Stimulated activated CD8-positive, alpha-beta memory T cell treated with anti-CD3 and anti-CD28 coated beads, Interleukin-4, amount 100 ng/mL, for 24 hours (primary cell): ENCODE measurements around the gene NAV2.

Experiments used
- DNase-seq: peaks from one replicate; pipeline ENCODE4 v3.0.0-alpha.2; 2020; ENCODE audit warnings: low read depth

Gene NAV2

GRCh38 chr11:20037396-20038153, 324.9 kb downstream of the NAV2 start:
- DNase-seq = no peak

DNA sequence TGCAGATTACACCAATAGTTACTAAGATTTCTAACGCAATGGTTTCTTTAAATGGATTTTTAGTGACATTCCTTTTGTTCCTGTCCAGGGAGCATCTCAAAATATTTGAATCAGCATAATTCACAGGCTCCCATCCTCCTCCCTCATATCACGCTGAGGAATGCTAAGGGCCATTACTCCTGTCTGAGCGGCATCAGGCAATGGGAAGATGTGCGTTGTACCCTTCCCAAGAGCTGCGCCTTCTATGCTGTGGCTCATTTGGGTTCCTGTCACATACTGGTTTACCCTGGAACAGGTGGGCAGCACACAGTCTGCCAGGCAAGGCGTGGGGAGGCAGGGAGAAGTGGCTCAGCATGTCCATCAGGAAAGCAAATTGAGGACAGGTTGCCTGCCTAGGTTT, 325.8 kb downstream of the NAV2 start:
- DNase-seq = no peak

- no peak for DNase-seq
These were observed 326.3 kb downstream of the NAV2 start for GRCh38 chr11:20038972-20039371.

- DNase-seq = no peak
These were observed 328.9 kb downstream of the NAV2 start for GRCh38 chr11:20041499-20041898.

DNA sequence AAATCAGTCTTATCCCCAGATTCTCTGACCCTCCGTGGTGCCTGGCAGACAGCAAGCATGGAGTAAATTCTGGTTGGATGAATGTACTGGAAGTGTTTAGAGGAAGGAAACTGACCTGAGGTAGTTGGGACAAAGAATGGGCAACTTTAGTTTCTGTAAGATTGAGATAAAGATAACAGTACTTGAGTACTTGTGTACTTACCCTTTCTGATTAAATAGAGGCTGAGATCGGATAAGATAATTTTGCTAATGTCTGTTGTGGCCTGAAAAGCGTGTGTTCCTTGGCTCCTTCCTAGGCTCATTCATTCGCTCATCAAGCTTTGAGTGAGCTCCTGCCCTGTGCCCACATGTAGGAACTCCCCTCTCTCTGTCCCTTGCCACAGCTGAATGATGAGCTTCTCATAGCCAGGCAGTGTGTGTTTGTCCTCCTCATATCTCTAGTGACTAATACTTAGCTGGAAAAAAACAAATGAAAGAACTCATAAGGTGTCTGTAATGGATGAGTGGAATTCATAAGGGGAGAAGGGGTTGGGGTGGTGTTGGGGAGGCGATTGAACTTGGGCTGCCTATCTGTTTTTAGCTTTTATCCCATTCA, 329.5 kb downstream of the NAV2 start:
- no peak for DNase-seq

DNA sequence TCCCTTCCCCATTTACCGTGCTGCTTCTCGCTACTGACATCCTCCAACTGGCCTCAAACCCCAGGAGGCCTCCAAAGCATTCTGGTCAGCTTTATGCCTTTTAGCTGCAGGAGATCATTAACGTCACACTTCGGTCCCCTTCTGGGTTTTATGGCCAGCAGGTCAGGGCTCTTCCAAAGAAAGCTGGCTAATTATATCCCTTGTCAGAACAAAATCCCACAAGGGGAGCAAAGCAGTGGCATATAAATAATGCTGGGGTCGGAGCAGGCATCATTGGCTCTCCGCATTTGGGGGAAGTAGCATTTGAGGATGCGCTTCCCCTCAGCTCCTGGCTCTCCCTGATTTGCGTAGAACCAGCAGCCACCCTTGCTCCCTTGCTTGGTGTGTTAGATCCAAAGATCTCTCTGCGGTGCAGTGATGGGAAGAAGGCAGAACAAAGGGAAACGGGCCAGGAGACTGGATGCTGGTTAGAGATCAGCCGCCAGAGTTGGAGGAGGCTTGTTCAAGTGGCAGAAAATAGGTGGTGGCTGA, 330.2 kb downstream of the NAV2 start:
- no peak for DNase-seq

- DNase-seq = no peak
These were observed 331.4 kb downstream of the NAV2 start for GRCh38 chr11:20043992-20044391.

DNA sequence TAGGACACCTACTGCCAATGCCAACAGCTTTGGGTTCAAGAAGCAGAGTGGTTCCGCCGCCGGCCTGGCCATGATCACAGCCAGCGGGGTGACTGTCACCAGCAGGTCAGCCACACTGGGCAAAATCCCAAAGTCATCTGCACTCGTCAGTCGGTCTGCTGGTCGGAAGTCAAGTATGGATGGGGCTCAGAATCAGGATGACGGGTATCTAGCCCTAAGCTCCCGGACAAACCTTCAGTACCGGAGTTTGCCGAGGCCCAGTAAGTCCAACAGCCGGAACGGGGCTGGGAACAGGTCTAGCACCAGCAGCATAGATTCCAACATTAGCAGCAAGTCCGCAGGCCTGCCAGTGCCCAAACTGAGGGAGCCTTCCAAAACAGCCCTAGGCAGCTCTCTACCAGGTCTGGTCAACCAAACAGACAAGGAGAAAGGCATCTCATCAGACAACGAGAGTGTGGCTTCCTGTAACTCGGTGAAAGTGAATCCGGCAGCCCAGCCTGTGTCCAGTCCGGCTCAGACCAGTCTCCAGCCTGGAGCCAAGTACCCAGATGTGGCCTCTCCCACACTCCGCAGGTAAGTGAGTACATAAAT, 332.6 kb downstream of the NAV2 start:
- no peak for DNase-seq

DNA sequence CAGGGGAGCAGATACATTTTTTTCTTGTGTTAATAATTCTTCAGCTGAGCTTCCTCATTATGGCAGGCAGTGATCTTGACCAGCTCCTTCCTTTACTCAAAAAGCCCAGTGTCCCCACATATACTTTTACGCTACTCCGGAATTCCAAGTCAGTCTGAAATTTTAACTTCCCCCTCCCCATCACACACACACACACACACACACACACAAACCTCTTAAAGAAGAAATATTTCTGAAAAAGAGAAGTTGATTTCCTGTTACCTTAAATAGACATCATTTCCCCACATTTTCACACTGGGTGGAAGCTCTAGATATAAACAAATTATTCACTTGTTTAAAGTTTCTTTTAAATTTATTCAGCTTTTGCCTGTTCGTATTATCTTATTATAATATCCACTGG, 333.8 kb downstream of the NAV2 start:
- no peak for DNase-seq

- no peak for DNase-seq
These were observed 334.6 kb downstream of the NAV2 start for GRCh38 chr11:20047006-20047768.

DNA sequence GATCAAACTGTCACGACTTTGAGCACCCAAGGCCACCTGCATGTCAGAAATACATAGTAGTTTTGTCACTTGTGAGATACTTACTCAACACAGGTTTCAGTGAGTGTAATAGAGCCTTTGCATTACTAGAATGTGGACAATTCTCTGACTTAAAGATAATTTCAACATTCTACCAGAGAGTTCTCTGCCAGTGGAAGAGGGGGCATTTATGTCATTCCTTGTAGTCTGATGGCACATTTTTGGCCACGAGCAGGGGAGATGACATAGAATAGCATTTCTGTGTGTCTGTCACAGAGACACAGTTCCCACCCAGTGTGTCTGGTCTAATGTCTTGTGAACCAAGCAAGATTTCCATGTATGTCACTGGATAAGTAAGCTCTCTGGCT, 335.1 kb downstream of the NAV2 start:
- no peak for DNase-seq

- DNase-seq = no peak
These were observed 335.6 kb downstream of the NAV2 start for GRCh38 chr11:20048246-20048645.

DNA sequence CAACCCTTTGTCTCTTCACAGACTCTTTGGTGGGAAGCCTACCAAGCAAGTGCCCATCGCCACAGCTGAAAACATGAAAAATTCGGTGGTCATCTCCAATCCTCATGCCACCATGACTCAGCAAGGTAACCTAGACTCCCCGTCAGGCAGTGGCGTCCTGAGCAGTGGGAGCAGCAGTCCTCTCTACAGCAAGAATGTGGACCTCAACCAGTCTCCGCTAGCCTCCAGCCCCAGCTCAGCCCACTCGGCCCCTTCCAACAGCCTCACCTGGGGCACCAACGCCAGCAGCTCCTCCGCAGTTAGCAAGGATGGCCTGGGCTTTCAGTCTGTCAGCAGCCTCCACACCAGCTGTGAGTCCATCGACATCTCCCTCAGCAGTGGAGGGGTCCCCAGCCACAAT, 336.1 kb downstream of the NAV2 start:
- no peak for DNase-seq

DNA sequence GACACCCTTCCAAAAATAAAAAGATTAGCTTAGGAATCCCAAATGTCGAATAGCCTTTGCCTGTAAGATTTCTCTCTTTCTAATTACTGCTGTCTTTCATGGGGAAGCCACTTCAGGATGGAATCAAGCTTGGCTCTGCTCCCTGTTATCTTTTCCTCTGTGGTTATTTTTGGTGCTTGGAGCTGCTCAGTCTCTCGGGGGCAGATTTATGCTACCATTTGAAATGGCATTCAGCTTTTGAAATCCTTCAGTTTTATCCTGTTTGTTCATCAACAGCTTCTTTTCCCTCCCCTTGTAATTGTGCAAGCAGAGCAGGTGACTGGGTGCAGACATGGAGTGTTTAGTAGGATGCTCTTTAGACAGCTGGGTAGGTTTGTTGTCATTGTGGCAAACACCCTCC, 336.6 kb downstream of the NAV2 start:
- DNase-seq = no peak

GRCh38 chr11:20050048-20050447, 337.4 kb downstream of the NAV2 start:
- no peak for DNase-seq

GRCh38 chr11:20050551-20051333, 338.1 kb downstream of the NAV2 start:
- no peak for DNase-seq

GRCh38 chr11:20051469-20052399, 339.1 kb downstream of the NAV2 start:
- DNase-seq = no peak

GRCh38 chr11:20053572-20053971, 340.9 kb downstream of the NAV2 start:
- no peak for DNase-seq

- DNase-seq = no peak
These were observed 341.9 kb downstream of the NAV2 start for GRCh38 chr11:20054584-20054983.

DNA sequence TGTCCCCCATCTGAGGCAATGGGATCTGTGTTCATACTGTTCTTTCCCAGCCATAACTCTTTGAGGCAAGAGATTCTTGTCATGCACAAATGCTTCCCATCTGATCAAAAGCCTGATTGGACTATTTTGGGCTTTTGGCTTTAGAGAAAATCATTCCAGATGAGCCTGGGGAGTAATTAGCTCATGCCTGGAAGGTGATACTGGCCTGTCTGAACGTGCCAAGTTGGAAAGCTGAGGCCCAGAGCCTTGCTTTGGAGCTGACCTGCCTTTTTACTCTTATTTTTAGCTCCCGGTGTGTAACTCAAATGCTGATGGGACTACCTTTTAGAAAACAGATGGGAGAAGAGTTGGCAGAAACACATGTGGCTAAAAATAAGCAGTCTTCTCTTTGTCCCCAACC, 342.7 kb downstream of the NAV2 start:
- no peak for DNase-seq
